Neuronal stem cell (in vitro differentiated cells): ENCODE measurements around the gene BPIFB3.
"Not testable (repeated sequence)": the region's sequence is repeated elsewhere in the genome, so short reads cannot be mapped to it uniquely, and the experiment has no call there.

Experiments used
- DNase-seq: peaks from one replicate; pipeline ENCODE4 v3.0.0-alpha.2; 2013; ENCODE audit warnings: low spot score
- H2AFZ ChIP-seq: one replicate; pipeline ENCODE4 v1.6.1; 2013; ENCODE audit warnings: mild to moderate bottlenecking, low read length, inconsistent platforms
- H2AK5ac ChIP-seq: 2 replicates; pipeline ENCODE4 v1.6.1; 2013; ENCODE audit warnings: low read depth, mild to moderate bottlenecking, inconsistent platforms, low read length, moderate library complexity, mixed read lengths
- H2BK120ac ChIP-seq: 2 replicates; pipeline ENCODE4 v1.6.1; 2013; ENCODE audit warnings: low read depth, mild to moderate bottlenecking, inconsistent platforms, low read length, moderate library complexity, mixed read lengths
- H2BK12ac ChIP-seq: one replicate; pipeline ENCODE4 v1.6.1; 2013; ENCODE audit warnings: low read length, inconsistent platforms
- H2BK15ac ChIP-seq: 2 replicates; pipeline ENCODE4 v1.6.1; 2013; ENCODE audit warnings: mild to moderate bottlenecking, low read length, inconsistent platforms, mixed read lengths
- H2BK5ac ChIP-seq: one replicate; pipeline ENCODE4 v1.6.1; 2013; ENCODE audit warnings: inconsistent platforms, mild to moderate bottlenecking, low read length, moderate library complexity
- H3K14ac ChIP-seq: one replicate; pipeline ENCODE4 v1.6.1; 2013; ENCODE audit warnings: low read length, inconsistent platforms
- H3K18ac ChIP-seq: 2 replicates; pipeline ENCODE4 v1.6.1; 2013; ENCODE audit warnings: low read length, inconsistent platforms
- H3K23ac ChIP-seq: 2 replicates; pipeline ENCODE4 v1.6.1; 2013; ENCODE audit warnings: low read depth, mild to moderate bottlenecking, mixed read lengths, low read length, inconsistent platforms; ENCODE audit not compliant: poor library complexity
- H3K27ac ChIP-seq: replicated peaks from 3 replicates; pipeline ENCODE4 v1.5.1; 2013; ENCODE audit warnings: low read length, inconsistent platforms
- H3K27me3 ChIP-seq, 3 experiments: 2 replicates each; pipeline ENCODE4 v1.6.1; 2013; ENCODE audit warnings: low read length in 3 of 3, mild to moderate bottlenecking in 2 of 3, inconsistent platforms in 1 of 3, low read depth in 1 of 3, mixed read lengths in 1 of 3, moderate library complexity in 1 of 3; ENCODE audit not compliant: control insufficient read depth in 3 of 3, insufficient read depth in 3 of 3
- H3K36me3 ChIP-seq, 2 donors: replicated peaks in 1 of 2; 2 replicates each; pipeline ENCODE4 v1.6.1; 2013; ENCODE audit warnings: low read length in 2 of 2; ENCODE audit not compliant: control insufficient read depth in 2 of 2, insufficient read depth in 2 of 2
- H3K4ac ChIP-seq: 2 replicates; pipeline ENCODE4 v1.6.1; 2013; ENCODE audit warnings: inconsistent platforms, mild to moderate bottlenecking, low read length, moderate library complexity
- H3K4me1 ChIP-seq, 2 donors: 1 replicate in 1 of 2; 2 replicates in 1 of 2; pipeline ENCODE4 v1.6.1; 2013; ENCODE audit warnings: low read length in 2 of 2, low read depth in 1 of 2; ENCODE audit not compliant: control insufficient read depth in 2 of 2, insufficient read depth in 1 of 2
- H3K4me2 ChIP-seq: one replicate; pipeline ENCODE4 v1.6.1; 2013; ENCODE audit warnings: mild to moderate bottlenecking, low read length, inconsistent platforms; ENCODE audit not compliant: insufficient read depth, poor library complexity, severe bottlenecking
- H3K4me3 ChIP-seq, 2 donors: 2 replicates each; pipeline ENCODE4 v1.5.1; 2013; ENCODE audit warnings: low read length in 2 of 2, mild to moderate bottlenecking in 2 of 2, inconsistent platforms in 1 of 2, moderate library complexity in 1 of 2
- H3K79me1 ChIP-seq: one replicate; pipeline ENCODE4 v1.6.1; 2013; ENCODE audit warnings: low read depth, mild to moderate bottlenecking, inconsistent platforms, low read length, moderate library complexity
- H3K9ac ChIP-seq: one replicate; pipeline ENCODE4 v1.6.1; 2013; ENCODE audit warnings: mild to moderate bottlenecking, low read depth, low read length, inconsistent platforms; ENCODE audit not compliant: poor library complexity
- H3K9me3 ChIP-seq, 2 donors: replicated peaks in 1 of 2; 2 replicates each; pipeline versions ENCODE3 to v1.6.1; 2013; ENCODE audit warnings: low read length in 2 of 2, mild to moderate bottlenecking in 2 of 2, inconsistent platforms in 1 of 2, low read depth in 1 of 2, mixed read lengths in 1 of 2, moderate library complexity in 1 of 2; ENCODE audit not compliant: control insufficient read depth in 2 of 2, insufficient read depth in 1 of 2
- H4K8ac ChIP-seq: one replicate; pipeline ENCODE4 v1.6.1; 2013; ENCODE audit warnings: low read depth, mild to moderate bottlenecking, inconsistent platforms, low read length, moderate library complexity
- H4K91ac ChIP-seq: one replicate; pipeline ENCODE4 v1.6.1; 2013; ENCODE audit warnings: low read length, low read depth, mild to moderate bottlenecking, inconsistent platforms; ENCODE audit not compliant: poor library complexity
- WGBS, 2 donors: extraction: QIAGEN DNeasy Blood & Tissue Kit; methylation state at CpG; one replicate each; pipeline ENCODE4 v1.1.7; 2013; ENCODE audit warnings: missing lambda C conversion rate in 2 of 2, mixed read lengths in 1 of 2; ENCODE audit not compliant: insufficient read length in 2 of 2, insufficient replicate concordance in 1 of 2; ENCODE audit errors: extremely low coverage in 2 of 2; 5-methylcytosine and 5-hydroxymethylcytosine counted together

BPIFB3 gene

DNA sequence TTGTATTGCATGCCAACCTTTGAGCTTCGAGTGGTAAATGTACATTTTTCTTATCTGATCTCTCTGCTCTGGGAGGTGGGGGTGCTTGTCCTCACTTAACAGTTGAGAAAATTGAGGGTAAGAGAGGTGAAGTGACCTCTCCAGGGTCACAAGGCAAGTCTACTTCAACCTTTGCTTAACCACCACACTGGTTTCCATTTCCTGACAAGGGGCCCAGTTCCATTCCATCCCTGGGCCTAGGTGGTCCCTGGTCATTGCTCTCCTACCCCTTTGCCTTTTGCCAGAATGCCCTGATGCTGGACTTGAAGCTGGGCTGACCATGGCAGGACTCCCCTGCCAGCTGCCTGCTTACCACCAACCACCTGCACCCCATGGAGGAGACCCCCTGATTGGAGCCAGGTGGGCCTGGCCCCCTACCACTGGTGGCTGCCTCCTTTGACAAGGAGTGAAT is 9.9 kb upstream of the BPIFB3 start:
- Histone ChIP-seq H3K4ac (no peak overlapping the region), H3K23ac (no peak overlapping the region), H3K9me3 (peaks cover 0 to 5% of the 10 kb centered on the region in 2 donors), H3K14ac (no peak overlapping the region), H3K9ac (peak overlapping the region; percentile 5), H3K79me1 (no peaks in the 10 kb centered on the region), H2BK5ac (no peak overlapping the region), H4K91ac (no peak overlapping the region), H3K4me3 (peak overlapping the region in 1 of 2 donors; percentile 22), H2BK15ac (no peak overlapping the region), H2BK12ac (no peak overlapping the region), H2BK120ac (no peak overlapping the region), H2AFZ (no peak overlapping the region), H3K27ac (no peak overlapping the region), H3K36me3 (no peaks in the 10 kb centered on the region), H4K8ac (no peak overlapping the region), H3K4me1 (no peaks in the 10 kb centered on the region), H2AK5ac (peak overlapping the region; percentile 27), H3K18ac (no peak overlapping the region), H3K4me2 (no peak overlapping the region), H3K27me3 (no peaks in the 10 kb centered on the region)
- WGBS, 2 donors = no CpG with 5 or more reads among the region's 1 CpG
- no peak for DNase-seq

DNA sequence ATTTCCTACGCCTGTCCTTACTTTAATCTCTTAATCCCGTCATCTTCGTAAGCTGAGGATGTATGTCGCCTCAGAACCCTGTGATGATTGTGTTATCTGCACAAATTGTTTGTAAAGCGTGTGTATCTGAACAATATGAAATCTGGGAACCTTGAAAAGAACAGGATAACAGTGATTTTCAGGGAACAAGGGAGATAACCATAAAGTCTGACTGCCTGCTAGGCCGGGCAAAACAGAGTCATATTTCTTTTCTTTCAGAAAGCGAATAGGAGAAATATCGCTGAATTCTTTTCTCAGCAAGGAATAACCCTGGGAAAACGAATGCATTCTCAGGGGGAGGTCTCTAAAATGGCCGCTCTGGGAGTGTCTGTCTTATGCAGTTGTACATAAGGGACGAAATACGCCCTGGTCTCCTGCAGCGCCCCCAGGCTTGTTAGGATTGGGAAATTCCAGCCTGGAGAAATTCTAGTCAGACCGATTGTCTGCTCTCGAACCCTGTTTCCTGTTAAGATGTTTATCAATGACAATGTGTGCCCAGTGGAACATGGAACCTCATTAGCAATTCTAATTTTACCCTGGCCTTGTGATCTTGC is 8.5 kb upstream of the BPIFB3 start:
- not testable (repeated sequence) for H2BK15ac ChIP-seq, H3K23ac ChIP-seq, DNase-seq

DNA sequence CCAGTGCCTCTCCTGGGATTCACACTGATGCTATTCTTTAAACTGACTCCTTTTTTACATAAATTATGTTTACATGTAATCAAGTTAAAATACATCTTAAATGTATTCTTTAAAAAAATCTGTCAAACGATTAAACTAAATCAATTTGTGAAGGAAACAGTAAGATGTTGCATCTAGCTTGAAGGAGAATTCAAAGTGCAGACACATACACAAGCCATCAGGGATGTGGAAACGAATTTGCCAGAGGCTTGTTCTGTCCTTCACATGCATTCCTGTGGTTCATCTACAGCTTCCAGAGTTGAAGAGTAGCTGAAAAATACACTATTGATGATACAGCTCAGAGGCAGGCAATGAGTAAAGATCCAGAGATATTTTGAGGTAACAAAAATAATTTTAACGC is 7.3 kb upstream of the BPIFB3 start:
- peaks cover 0 to 5% of the 10 kb centered on the region in 2 donors for H3K9me3 ChIP-seq
- H2BK12ac ChIP-seq = no peak overlapping the region
- no peak for DNase-seq
- no peak overlapping the region for H3K14ac ChIP-seq
- no peak overlapping the region for H4K8ac ChIP-seq
- no peak overlapping the region for H3K27ac ChIP-seq
- no peaks in the 10 kb centered on the region for H3K36me3 ChIP-seq
- H3K9ac ChIP-seq = no peak overlapping the region
- WGBS, 2 donors = no CpG with 5 or more reads among the region's 3 CpGs
- no peak overlapping the region for H2AK5ac ChIP-seq
- no peak overlapping the region for H3K4me3 ChIP-seq
- no peak overlapping the region for H3K4me2 ChIP-seq
- no peak overlapping the region for H4K91ac ChIP-seq
- no peak overlapping the region for H2BK120ac ChIP-seq
- H3K79me1 ChIP-seq = no peaks in the 10 kb centered on the region
- no peak overlapping the region for H3K4ac ChIP-seq
- H3K23ac ChIP-seq = no peak overlapping the region
- H2BK5ac ChIP-seq = no peak overlapping the region
- no peaks in the 10 kb centered on the region for H3K4me1 ChIP-seq
- H3K18ac ChIP-seq = no peak overlapping the region
- H2BK15ac ChIP-seq = no peak overlapping the region
- no peak overlapping the region for H2AFZ ChIP-seq
- no peaks in the 10 kb centered on the region for H3K27me3 ChIP-seq

More for the DNA sequence above, 8.5 kb upstream of the BPIFB3 start:
- not testable (repeated sequence) for H2BK5ac ChIP-seq, H3K79me1 ChIP-seq, H3K9me3 ChIP-seq, H3K18ac ChIP-seq, H2BK12ac ChIP-seq, H2AK5ac ChIP-seq, H3K4me3 ChIP-seq, H3K36me3 ChIP-seq, H4K8ac ChIP-seq, H3K4ac ChIP-seq, H3K4me2 ChIP-seq, H3K27me3 ChIP-seq, H3K27ac ChIP-seq, H2AFZ ChIP-seq, H3K4me1 ChIP-seq, H3K14ac ChIP-seq, H2BK120ac ChIP-seq, H3K9ac ChIP-seq, H4K91ac ChIP-seq
- no CpG with 5 or more reads among the region's 15 CpGs for WGBS, 2 donors

DNA sequence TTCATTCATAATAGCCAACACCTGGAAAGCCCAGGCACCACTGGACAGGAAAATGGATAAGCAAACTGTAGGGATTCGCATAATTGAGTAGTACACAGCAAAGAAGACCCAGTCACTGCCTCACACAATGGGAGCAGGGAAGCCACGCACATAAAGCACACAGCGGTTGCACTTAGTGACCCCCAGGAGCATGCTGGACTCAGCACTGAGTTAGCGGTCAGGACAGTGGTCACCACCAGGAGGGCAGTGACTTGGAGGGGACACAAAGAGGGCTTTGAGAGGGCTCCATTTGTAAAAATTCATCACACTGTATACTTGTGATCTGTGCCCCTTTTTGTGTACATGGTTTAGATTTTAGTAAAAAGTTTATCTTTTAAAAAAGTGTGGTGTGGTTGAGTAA is 2.4 kb upstream of the BPIFB3 start:
- no peak overlapping the region for H4K8ac ChIP-seq
- no peak overlapping the region for H3K18ac ChIP-seq
- H4K91ac ChIP-seq = no peak overlapping the region
- H3K27ac ChIP-seq = no peak overlapping the region
- no peak overlapping the region for H3K4me2 ChIP-seq
- no peak overlapping the region for H2AK5ac ChIP-seq
- no CpG with 5 or more reads among the region's 4 CpGs for WGBS, 2 donors
- no peak overlapping the region for H2BK12ac ChIP-seq
- peaks cover 0 to 5% of the 10 kb centered on the region in 2 donors for H3K4me1 ChIP-seq
- H3K14ac ChIP-seq = no peak overlapping the region
- H2BK5ac ChIP-seq = no peak overlapping the region
- H3K79me1 ChIP-seq = no peaks in the 10 kb centered on the region
- H2BK120ac ChIP-seq = no peak overlapping the region
- no peak overlapping the region for H2BK15ac ChIP-seq
- H3K9ac ChIP-seq = no peak overlapping the region
- no peak overlapping the region for H3K4me3 ChIP-seq
- no peaks in the 10 kb centered on the region for H3K36me3 ChIP-seq
- no peak for DNase-seq
- no peak overlapping the region for H3K23ac ChIP-seq
- H3K27me3 ChIP-seq = no peaks in the 10 kb centered on the region
- no peak overlapping the region for H3K4ac ChIP-seq
- H2AFZ ChIP-seq = no peak overlapping the region
- no peaks in the 10 kb centered on the region for H3K9me3 ChIP-seq
